Gastroesophageal sphincter (tissue), 4 donors: Measurements from ENCODE around the gene C3. TPM values are rescaled to one million over a fixed set of nuclear protein-coding genes. Genes with fewer than 3 reads are reported as not detected.
A peak's percentile ranks its signal among the peaks of the same experiment; 100 is the strongest.
"Not testable (repeated sequence)": the region's sequence is repeated elsewhere in the genome, so short reads cannot be mapped to it uniquely, and the experiment has no call there.

Experiments used
- ATAC-seq: fragments of 150-250 bp; one replicate; pipeline ENCODE4 v1.9.1; 2016; ENCODE audit warnings: mild to moderate bottlenecking, moderate library complexity
- H3K27ac ChIP-seq, 4 donors: fragments of 200-600 bp; sonication (generic) in 3 of 4; 1 replicate in 3 of 4; 2 replicates in 1 of 4; pipeline ENCODE4 v1.5.1; 2016 to 2019
- H3K27me3 ChIP-seq: fragments of 200-600 bp; sonication (generic); one replicate; pipeline ENCODE4 v1.5.1; 2019
- H3K36me3 ChIP-seq, 2 donors: fragments of 200-600 bp; sonication (generic); one replicate each; pipeline ENCODE4 v1.5.1; 2019; ENCODE audit warnings: control low read depth in 1 of 2
- H3K4me1 ChIP-seq, 3 donors: fragments of 200-600 bp; sonication (generic); 1 replicate in 2 of 3; 2 replicates in 1 of 3; pipeline ENCODE4 v1.5.1; 2016 to 2019; ENCODE audit warnings: control low read depth in 2 of 3
- H3K4me3 ChIP-seq, 2 donors: fragments of 200-600 bp; sonication (generic); one replicate each; pipeline ENCODE4 v1.5.1; 2019; ENCODE audit warnings: mild to moderate bottlenecking in 1 of 2, moderate library complexity in 1 of 2
- H3K9me3 ChIP-seq, 3 donors: fragments of 200-600 bp; sonication (generic); one replicate each; pipeline ENCODE4 v1.5.1; 2017 to 2019; ENCODE audit warnings: control low read depth in 2 of 3
- EP300 ChIP-seq: sonication (generic); formaldehyde crosslinking; IDR thresholded peaks from one replicate; pipeline ENCODE4 v1.6.1; 2017; ENCODE audit warnings: antibody characterized with exemption, mild to moderate bottlenecking
- POLR2A ChIP-seq, 2 donors: fragments of 450-650 bp; IDR thresholded peaks; one replicate each; pipeline ENCODE4 v1.6.1; 2017; ENCODE audit warnings: antibody characterized with exemption in 2 of 2, mild to moderate bottlenecking in 2 of 2, moderate library complexity in 1 of 2
- POLR2AphosphoS5 ChIP-seq: sonication (generic); formaldehyde crosslinking; IDR thresholded peaks from one replicate; pipeline ENCODE4 v1.6.1; 2017; ENCODE audit warnings: antibody characterized with exemption
- WGBS, 2 donors: methylation state at CpG; one replicate each; pipeline ENCODE4 v1.1.5; 2018; ENCODE audit warnings: low coverage in 1 of 2; 5-methylcytosine and 5-hydroxymethylcytosine counted together
- total RNA-seq, 4 donors: library from RNA; depleted of rRNA; stranded (reverse); fragments of >200 nt; gene quantifications; one replicate each; pipeline ENCODE4 v1.1.0, GENCODE V29; 2016
- TF ChIP-seq, protein P1 (sequence below), 4 experiments: fragments of 200-600 bp in 2 of 4; fragments of 450-650 bp in 2 of 4; sonication (generic) in 1 of 4; IDR thresholded peaks; one replicate each; pipeline ENCODE4 v1.5.1; 2017 to 2019; ENCODE audit warnings: antibody characterized with exemption in 4 of 4, mild to moderate bottlenecking in 2 of 4, moderate library complexity in 2 of 4

Gene C3
- total RNA-seq, 4 donors from 2014 or later: 246 to 757 (median 594) TPM

DNA sequence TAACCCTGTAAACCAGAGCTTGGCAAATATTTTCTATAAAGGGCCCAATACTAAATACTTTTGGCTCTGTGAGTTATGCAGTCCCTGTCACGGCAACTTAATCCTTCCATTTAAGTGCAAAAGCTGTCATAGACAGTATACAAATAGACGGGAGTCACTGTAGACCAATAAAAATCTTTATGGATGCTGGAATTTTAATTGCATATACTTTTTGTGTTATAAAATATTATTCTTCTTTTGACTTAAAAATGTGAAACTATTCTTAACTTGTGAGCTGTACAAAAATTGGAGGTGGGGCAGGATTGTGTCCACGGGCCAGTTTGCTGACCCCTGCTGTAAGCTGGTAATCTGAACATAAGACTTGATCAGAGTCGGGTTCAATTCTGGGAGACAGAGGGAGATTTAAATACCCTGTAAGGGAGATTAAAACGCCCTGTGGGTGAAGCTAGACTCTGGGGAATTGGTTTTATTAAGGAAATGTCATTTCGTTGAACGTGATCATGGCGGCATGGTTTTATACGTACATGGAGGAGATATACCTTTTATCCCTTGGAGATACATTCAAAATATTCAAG, 72.2 kb downstream of the C3 start:
- Histone ChIP-seq H3K27me3 (peaks cover 66% of the 10 kb centered on the region), H3K9me3 (peaks cover 0 to 17% (median 0%) of the 10 kb centered on the region in 3 donors), H3K27ac (no peak overlapping the region), H3K4me1 (no peaks in the 10 kb centered on the region), H3K4me3 (no peak overlapping the region), H3K36me3 (no peaks in the 10 kb centered on the region)
- 81 to 83% methylated on average over 8 to 9 of the region's 9 CpGs for WGBS, 2 donors
- ATAC-seq: no peak
- TF ChIP-seq EP300: no peak
- no peak for TF ChIP-seq POLR2A (IDR thresholded peaks at IDR 0.05)
- no peak for TF ChIP-seq POLR2AphosphoS5
- TF ChIP-seq, protein P1, sequence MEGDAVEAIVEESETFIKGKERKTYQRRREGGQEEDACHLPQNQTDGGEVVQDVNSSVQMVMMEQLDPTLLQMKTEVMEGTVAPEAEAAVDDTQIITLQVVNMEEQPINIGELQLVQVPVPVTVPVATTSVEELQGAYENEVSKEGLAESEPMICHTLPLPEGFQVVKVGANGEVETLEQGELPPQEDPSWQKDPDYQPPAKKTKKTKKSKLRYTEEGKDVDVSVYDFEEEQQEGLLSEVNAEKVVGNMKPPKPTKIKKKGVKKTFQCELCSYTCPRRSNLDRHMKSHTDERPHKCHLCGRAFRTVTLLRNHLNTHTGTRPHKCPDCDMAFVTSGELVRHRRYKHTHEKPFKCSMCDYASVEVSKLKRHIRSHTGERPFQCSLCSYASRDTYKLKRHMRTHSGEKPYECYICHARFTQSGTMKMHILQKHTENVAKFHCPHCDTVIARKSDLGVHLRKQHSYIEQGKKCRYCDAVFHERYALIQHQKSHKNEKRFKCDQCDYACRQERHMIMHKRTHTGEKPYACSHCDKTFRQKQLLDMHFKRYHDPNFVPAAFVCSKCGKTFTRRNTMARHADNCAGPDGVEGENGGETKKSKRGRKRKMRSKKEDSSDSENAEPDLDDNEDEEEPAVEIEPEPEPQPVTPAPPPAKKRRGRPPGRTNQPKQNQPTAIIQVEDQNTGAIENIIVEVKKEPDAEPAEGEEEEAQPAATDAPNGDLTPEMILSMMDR (IDR thresholded peaks at IDR 0.05): no peak

DNA sequence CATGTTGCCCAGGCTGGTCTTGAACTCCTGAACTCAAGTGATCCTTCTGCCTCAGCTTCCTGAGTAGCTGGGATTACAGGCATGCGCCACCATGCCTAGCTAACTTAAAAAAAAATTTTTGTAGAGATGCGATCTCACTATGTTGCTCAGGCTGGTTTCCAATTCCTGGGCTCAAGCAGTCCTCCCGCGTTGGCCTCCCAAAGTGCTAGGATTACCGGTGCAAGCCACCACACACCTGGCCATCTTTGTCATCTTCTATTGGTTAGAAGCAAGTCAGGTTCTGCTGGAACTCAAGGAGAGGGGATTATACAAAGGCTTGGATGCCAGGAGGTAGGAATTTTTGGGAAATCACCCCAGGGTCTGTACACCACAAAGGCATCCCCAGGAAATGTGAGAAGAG, 75.7 kb downstream of the C3 start:
- 73% methylated on average over 2 of the region's 5 CpGs; no CpG with 5 or more reads in 1 of the 2 donors for whole genome bisulfite sequencing, 2 donors
- ATAC-seq: no peak

DNA sequence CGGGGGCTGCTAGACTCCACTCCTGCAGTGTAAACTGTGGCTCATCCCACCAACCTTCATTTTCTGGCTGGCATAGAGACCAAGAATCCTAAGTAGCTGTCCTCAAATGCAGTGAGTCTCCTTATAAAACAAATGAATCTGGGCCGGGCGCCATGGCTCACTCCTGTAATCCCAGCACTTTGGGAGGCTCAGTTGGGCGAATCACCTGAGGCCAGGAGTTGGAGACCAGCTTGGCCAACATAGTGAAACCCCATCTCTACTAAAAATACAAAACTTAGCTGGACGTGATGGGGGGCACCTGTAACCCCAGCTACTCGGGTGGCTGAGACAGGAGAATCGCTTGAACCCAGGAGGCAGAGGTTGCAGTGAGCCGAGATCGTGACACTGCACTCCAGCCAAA, 80.1 kb downstream of the C3 start:
- not testable (repeated sequence) for H3K27ac ChIP-seq, H3K9me3 ChIP-seq, H3K4me1 ChIP-seq, H3K36me3 ChIP-seq, H3K4me3 ChIP-seq, ATAC-seq
- 68 to 79% methylated on average over 6 of the region's 9 CpGs for WGBS, 2 donors
- H3K27me3 ChIP-seq: peaks cover 69% of the 10 kb centered on the region

More for the DNA sequence above, 75.7 kb downstream of the C3 start:
- Histone ChIP-seq H3K4me1 (no peaks in the 10 kb centered on the region), H3K36me3 (no peaks in the 10 kb centered on the region), H3K27ac (no peak overlapping the region), H3K4me3 (no peak overlapping the region), H3K27me3 (peaks cover 61% of the 10 kb centered on the region), H3K9me3 (peaks cover 0 to 5% (median 0%) of the 10 kb centered on the region in 3 donors)
- no peak for TF ChIP-seq EP300

DNA sequence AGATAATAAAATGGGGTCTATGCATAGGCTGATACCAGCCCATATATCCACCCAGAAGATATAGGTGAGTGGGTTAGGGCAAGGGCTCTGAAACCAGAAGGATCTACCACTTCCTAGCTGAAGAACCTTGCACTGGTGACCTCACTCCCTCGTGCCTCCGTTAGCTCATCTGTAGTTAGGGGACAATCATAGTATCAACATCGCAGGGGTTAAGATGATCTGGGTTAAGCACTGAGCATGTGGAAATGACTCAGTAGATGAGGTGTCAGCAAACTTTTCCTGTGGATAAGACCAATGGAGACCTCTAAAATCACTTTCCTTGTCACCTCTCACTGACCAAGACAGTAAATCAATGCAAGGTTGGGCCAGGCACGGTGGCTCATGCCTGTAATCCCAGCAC, 81.0 kb downstream of the C3 start:
- whole genome bisulfite sequencing, 2 donors: 87 to 100% methylated on average over 1 to 2 of the region's 4 CpGs
- no peak for ATAC-seq
- no peaks in the 10 kb centered on the region for H3K4me1 ChIP-seq
- peaks cover 64% of the 10 kb centered on the region for H3K27me3 ChIP-seq
- H3K9me3 ChIP-seq: no peaks in the 10 kb centered on the region
- no peak overlapping the region for H3K27ac ChIP-seq
- TF ChIP-seq EP300: no peak
- TF ChIP-seq POLR2A (IDR thresholded peaks at IDR 0.05): no peak
- TF ChIP-seq, protein P1 (IDR thresholded peaks at IDR 0.05): no peak
- TF ChIP-seq POLR2AphosphoS5: no peak
- no peaks in the 10 kb centered on the region for H3K36me3 ChIP-seq
- H3K4me3 ChIP-seq: no peak overlapping the region

DNA sequence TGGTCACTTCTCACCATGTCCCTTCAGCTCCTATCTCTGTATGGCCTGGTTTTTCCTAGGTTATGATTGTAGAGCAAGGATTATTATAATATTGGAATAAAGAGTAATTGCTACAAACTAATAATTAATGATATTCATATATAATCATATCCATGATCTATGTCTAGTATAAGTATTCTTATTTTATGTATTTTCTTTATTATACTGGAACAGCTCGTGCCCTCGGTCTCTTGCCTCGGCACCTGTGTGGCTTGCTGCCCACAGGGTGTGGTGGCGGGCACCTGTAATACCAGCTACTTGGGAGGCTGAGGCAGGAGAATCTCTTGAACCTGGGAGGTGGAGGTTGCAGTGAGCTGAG, 87.0 kb downstream of the C3 start:
- H3K27ac ChIP-seq, ATAC-seq, H3K4me1 ChIP-seq, H3K36me3 ChIP-seq, H3K9me3 ChIP-seq, H3K4me3 ChIP-seq: not testable (repeated sequence)
- WGBS, 2 donors: 95% methylated on average over 4 of the region's 4 CpGs; no CpG with 5 or more reads in 1 of the 2 donors
- H3K27me3 ChIP-seq: peaks cover 46% of the 10 kb centered on the region

DNA sequence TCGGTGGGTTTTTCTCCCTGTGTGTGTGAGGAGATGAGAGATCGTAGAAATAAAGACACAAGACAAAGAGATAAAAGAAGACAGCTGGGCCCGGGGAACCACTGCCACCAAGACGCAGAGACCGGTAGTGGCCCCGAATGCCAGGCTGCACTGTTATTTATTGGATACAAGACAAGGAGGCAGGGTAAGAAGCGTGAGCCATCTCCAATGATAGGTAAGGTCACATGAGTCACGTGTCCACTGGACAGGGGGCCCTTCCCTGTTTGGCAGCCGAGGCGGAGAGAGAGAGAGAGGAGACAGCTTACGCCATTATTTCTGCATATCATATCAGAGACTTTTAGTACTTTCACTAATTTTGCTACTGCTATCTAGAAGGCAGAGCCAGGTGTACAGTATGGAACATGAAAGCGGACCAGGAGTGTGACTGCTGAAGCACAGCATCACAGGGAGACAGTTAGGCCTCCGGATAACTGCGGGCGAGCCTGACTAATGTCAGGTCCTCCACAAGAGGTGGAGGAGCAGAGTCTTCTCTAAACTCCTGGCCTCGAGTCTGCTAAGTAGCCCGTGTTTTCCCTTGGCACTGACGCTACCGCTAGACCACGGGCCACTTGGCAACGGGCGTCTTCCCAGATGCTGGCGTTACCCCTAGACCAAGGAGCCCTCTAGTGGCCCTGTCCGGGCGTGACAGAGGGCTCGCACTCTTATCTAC, 87.5 kb downstream of the C3 start:
- not testable (repeated sequence) for H3K27ac ChIP-seq, H3K4me3 ChIP-seq, ATAC-seq, H3K9me3 ChIP-seq, H3K36me3 ChIP-seq, H3K4me1 ChIP-seq
- WGBS, 2 donors: 23 to 30% methylated on average over 12 to 13 of the region's 26 CpGs
- TF ChIP-seq, protein P1 (IDR thresholded peaks at IDR 0.05): peak in 3 of 4 experiments; percentile 57 to 75 (median 65)
- H3K27me3 ChIP-seq: peaks cover 40% of the 10 kb centered on the region
